T-cell (primary cell): ENCODE results near the gene NOC3L. TPM values are rescaled to one million over a fixed set of nuclear protein-coding genes. Genes with fewer than 3 reads are reported as not detected.
"Not testable (repeated sequence)": the region's sequence is repeated elsewhere in the genome, so short reads cannot be mapped to it uniquely, and the experiment has no call there.

ENCODE experiments used
- ATAC-seq, 4 experiments: fragments of 200-7000 bp in 3 of 4; fragments of 150-1000 bp in 1 of 4; cut with Tn5 transposase; replicated peaks in 1 of 4; 1 replicate in 3 of 4; 2 replicates in 1 of 4; pipeline ENCODE4 v1.10.0; 2021; ENCODE audit warnings: moderate library complexity in 3 of 4, mild to moderate bottlenecking in 2 of 4, moderate number of reproducible peaks in 1 of 4
- CTCF ChIA-PET, 2 donors: fragments of 300-600 bp; sonication (Branson Sonifier 250); formaldehyde crosslinking; loops; one replicate each; lab custom pipeline; 2022; ENCODE audit warnings: antibody characterized with exemption in 2 of 2; lab: Charles Lee
- POLR2A ChIA-PET, 2 donors: fragments of 300-600 bp; sonication (Branson Sonifier 250); formaldehyde crosslinking; loops; one replicate each; lab custom pipeline; 2022; ENCODE audit warnings: antibody characterized with exemption in 2 of 2; lab: Charles Lee
- DNase-seq, 35 experiments: peaks; one replicate each; pipeline versions ENCODE4 v3.0.0 to v3.0.0-alpha.2; 2013 to 2023
- H3K27ac ChIP-seq: one replicate; pipeline ENCODE4 v1.5.1; 2013; ENCODE audit warnings: low read length
- H3K27me3 ChIP-seq, 2 experiments: replicated peaks in 1 of 2; 1 replicate in 1 of 2; 2 replicates in 1 of 2; pipeline versions ENCODE4 v1.6.1 to v1.7.0; 2013; ENCODE audit warnings: low read length in 1 of 2, mixed read lengths in 1 of 2; ENCODE audit not compliant: control insufficient read depth in 2 of 2, insufficient read depth in 2 of 2; ENCODE audit errors: extremely low read depth in 1 of 2
- H3K36me3 ChIP-seq, 2 donors: 1 replicate in 1 of 2; 2 replicates in 1 of 2; pipeline versions ENCODE4 v1.6.1 to v1.7.0; 2013; ENCODE audit warnings: low read length in 1 of 2; ENCODE audit not compliant: control insufficient read depth in 2 of 2, insufficient read depth in 1 of 2; ENCODE audit errors: extremely low read depth in 1 of 2
- H3K4me1 ChIP-seq, 2 experiments: 1 replicate in 1 of 2; 2 replicates in 1 of 2; pipeline versions ENCODE4 v1.6.1 to v1.7.0; 2013; ENCODE audit warnings: low read length in 2 of 2, mixed read lengths in 1 of 2; ENCODE audit not compliant: insufficient read depth in 2 of 2, control insufficient read depth in 1 of 2; ENCODE audit errors: extremely low read depth in 1 of 2
- H3K4me3 ChIP-seq, 2 donors: 1 replicate in 1 of 2; 2 replicates in 1 of 2; pipeline versions ENCODE4 v1.5.1 to v1.7.0; 2013; ENCODE audit warnings: mild to moderate bottlenecking in 2 of 2, low read length in 1 of 2, moderate library complexity in 1 of 2; ENCODE audit not compliant: control insufficient read depth in 1 of 2; ENCODE audit errors: extremely low read depth in 1 of 2
- H3K9me3 ChIP-seq: 2 replicates; pipeline ENCODE4 v1.7.0; 2013
- H3K27ac Mint-ChIP-seq, 2 donors: one replicate each; pipeline ENCODE4 v1.8.0; 2020 to 2021; ENCODE audit warnings: mild to moderate bottlenecking in 2 of 2, mixed read lengths in 2 of 2
- H3K27me3 Mint-ChIP-seq, 2 donors: one replicate each; pipeline ENCODE4 v1.8.0; 2021 to 2022; ENCODE audit warnings: mixed read lengths in 2 of 2
- H3K36me3 Mint-ChIP-seq: one replicate; pipeline ENCODE4 v1.8.0; 2021; ENCODE audit warnings: mixed read lengths
- H3K4me1 Mint-ChIP-seq, 3 donors: one replicate each; pipeline ENCODE4 v1.8.0; 2020 to 2022; ENCODE audit warnings: mixed read lengths in 3 of 3, mild to moderate bottlenecking in 1 of 3
- H3K4me3 Mint-ChIP-seq, 3 donors: one replicate each; pipeline ENCODE4 v1.8.0; 2020 to 2022; ENCODE audit warnings: mild to moderate bottlenecking in 3 of 3, mixed read lengths in 3 of 3, moderate library complexity in 3 of 3
- H3K9me3 Mint-ChIP-seq, 3 donors: one replicate each; pipeline ENCODE4 v1.8.0; 2020 to 2022; ENCODE audit warnings: mixed read lengths in 3 of 3
- whole genome bisulfite sequencing: methylation state at CpG from one replicate; pipeline ENCODE4 v1.1.5; 2013; ENCODE audit warnings: missing lambda C conversion rate; ENCODE audit not compliant: insufficient coverage; 5-methylcytosine and 5-hydroxymethylcytosine counted together
- total RNA-seq, 35 experiments: library from RNA in 6 of 35; stranded (reverse) in 6 of 35; fragments of 120-200 nt in 1 of 35; gene quantifications; one replicate each; pipeline versions ENCODE4 v1.2.1 to v1.2.4 and lab custom pipeline; 2013 to 2026

NOC3L gene
- total RNA-seq, 5 donors from 2014 or later (not counting 1 experiment from before 2014, with no cell fraction given): 16.8 to 27.5 (median 19.6) TPM

DNA sequence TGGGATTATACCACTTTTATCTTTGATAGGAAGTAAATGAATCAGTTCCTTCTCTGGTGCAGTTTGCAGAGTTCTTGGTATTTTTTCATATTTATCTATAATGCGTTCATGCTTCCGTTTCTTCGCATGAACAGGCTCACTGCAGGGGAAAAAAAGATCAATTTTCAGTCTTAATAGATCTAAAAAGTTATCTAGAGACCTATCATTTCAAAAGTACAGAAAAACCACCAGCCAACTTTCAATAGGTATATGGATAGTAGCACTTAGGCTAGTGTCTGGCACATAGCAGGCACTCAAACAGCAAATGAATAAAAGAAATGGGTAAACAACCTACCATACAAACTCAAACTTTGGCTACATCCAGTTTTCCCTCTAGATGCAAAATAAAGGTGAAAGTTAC, 5.5 kb downstream of the NOC3L start:
- POLR2A ChIA-PET: no interaction called here
- H3K9me3 Mint-ChIP-seq: no peaks in the 10 kb centered on the region
- no CpG with 5 or more reads among the region's 3 CpGs for WGBS
- H3K4me3 Mint-ChIP-seq: no peak overlapping the region
- Histone ChIP-seq H3K9me3 (no peaks in the 10 kb centered on the region), H3K4me1 (peaks cover 5 to 12% of the 10 kb centered on the region in 2 experiments), H3K27ac (no peak overlapping the region), H3K4me3 (no peak overlapping the region), H3K36me3 (peaks cover 0 to 38% of the 10 kb centered on the region in 2 donors), H3K27me3 (no peaks in the 10 kb centered on the region)
- DNase-seq (no peak), ATAC-seq (no peak)
- H3K36me3 Mint-ChIP-seq: peaks cover 53% of the 10 kb centered on the region
- CTCF ChIA-PET: interaction anchor here in 1 of 2 donors (1.1 kb wide), 1 partner anchor 35 kb away, joined by 3 read pairs; no protein-coding TSS in a partner anchor
- H3K4me1 Mint-ChIP-seq: peaks cover 30 to 34% (median 33%) of the 10 kb centered on the region in 3 donors
- H3K27me3 Mint-ChIP-seq: no peaks in the 10 kb centered on the region
- no peak overlapping the region for H3K27ac Mint-ChIP-seq

- ChIA-PET CTCF (interaction anchor here in 1 of 2 donors (0.5 kb wide), 1 partner anchor 601 kb away, joined by 3 read pairs; no protein-coding TSS in a partner anchor), POLR2A (no interaction called here)
- Histone ChIP-seq H3K27ac (no peak overlapping the region), H3K4me1 (peaks cover 0 to 2% of the 10 kb centered on the region in 2 experiments), H3K27me3 (no peaks in the 10 kb centered on the region), H3K9me3 (no peaks in the 10 kb centered on the region), H3K36me3 (peaks cover 0 to 49% of the 10 kb centered on the region in 2 donors), H3K4me3 (no peak overlapping the region)
- no peaks in the 10 kb centered on the region for H3K9me3 Mint-ChIP-seq
- WGBS: no CpG with 5 or more reads among the region's 2 CpGs
- no peaks in the 10 kb centered on the region for H3K27me3 Mint-ChIP-seq
- no peak for DNase-seq
- ATAC-seq: no peak
- peaks cover 17 to 21% (median 20%) of the 10 kb centered on the region in 3 donors for H3K4me1 Mint-ChIP-seq
- H3K36me3 Mint-ChIP-seq: peaks cover 53% of the 10 kb centered on the region
- H3K27ac Mint-ChIP-seq: no peak overlapping the region
- no peak overlapping the region for H3K4me3 Mint-ChIP-seq
These were observed 6.9 kb downstream of the NOC3L start for GRCh38 chr10:94355841-94356240.

- H3K27me3 Mint-ChIP-seq: no peaks in the 10 kb centered on the region
- ATAC-seq: no peak
- H3K4me1 Mint-ChIP-seq: peaks cover 1 to 7% (median 4%) of the 10 kb centered on the region in 3 donors
- H3K27me3 ChIP-seq: no peaks in the 10 kb centered on the region
- H3K9me3 Mint-ChIP-seq: no peaks in the 10 kb centered on the region
- H3K9me3 ChIP-seq: no peaks in the 10 kb centered on the region
- no peak overlapping the region for H3K4me3 Mint-ChIP-seq
- no peak for DNase-seq
- H3K36me3 ChIP-seq: peaks cover 0 to 61% of the 10 kb centered on the region in 2 donors
- H3K4me3 ChIP-seq: no peak overlapping the region
- H3K27ac ChIP-seq: no peak overlapping the region
- WGBS: 100% methylated on average over 1 of the region's 3 CpGs
- no peak overlapping the region for H3K27ac Mint-ChIP-seq
- no peaks in the 10 kb centered on the region for H3K4me1 ChIP-seq
- ChIA-PET CTCF (no interaction called here), POLR2A (interaction anchor here in 1 of 2 donors (0.6 kb wide), 2 partner anchors 8 to 9 kb away, joined by 3 read pairs; partner anchors contain the start of gene NOC3L)
- H3K36me3 Mint-ChIP-seq: peaks cover 47% of the 10 kb centered on the region
These were observed 9.4 kb downstream of the NOC3L start for GRCh38 chr10:94353336-94353735.

DNA sequence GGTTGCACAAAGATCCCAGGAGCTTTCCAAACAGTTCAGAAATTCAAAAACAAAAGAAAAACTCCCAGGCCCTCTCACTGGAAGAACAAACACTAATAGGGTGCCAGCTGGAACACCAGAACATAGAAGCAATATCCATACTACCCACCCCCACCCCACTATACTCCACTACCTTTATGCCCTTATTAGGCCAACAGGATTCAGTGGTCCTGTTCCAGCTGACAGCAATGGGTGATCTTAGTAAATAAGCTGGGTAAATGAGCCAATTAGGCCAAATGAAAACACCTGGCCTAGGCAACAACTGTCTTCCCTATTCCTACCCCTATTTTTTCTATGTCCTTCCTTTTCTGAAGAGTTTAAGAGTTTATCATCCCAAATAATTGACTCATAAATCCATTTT, 11.7 kb downstream of the NOC3L start:
- peaks cover 0 to 2% (median 0%) of the 10 kb centered on the region in 3 donors for H3K4me1 Mint-ChIP-seq
- H3K27ac Mint-ChIP-seq: no peak overlapping the region
- Histone ChIP-seq H3K27ac (no peak overlapping the region), H3K4me1 (no peaks in the 10 kb centered on the region), H3K9me3 (no peaks in the 10 kb centered on the region), H3K27me3 (no peaks in the 10 kb centered on the region), H3K36me3 (peaks cover 0 to 57% of the 10 kb centered on the region in 2 donors), H3K4me3 (no peak overlapping the region)
- DNase-seq (no peak), ATAC-seq (no peak)
- no peaks in the 10 kb centered on the region for H3K27me3 Mint-ChIP-seq
- CTCF ChIA-PET: interaction anchor here (0.6 to 1.2 kb wide), 3 partner anchors 12 to 602 kb away, joined by 4 to 5 read pairs (median 4); partner anchors contain the start of gene NOC3L (in 1 of the 2)
- peaks cover 34% of the 10 kb centered on the region for H3K36me3 Mint-ChIP-seq
- H3K4me3 Mint-ChIP-seq: no peak overlapping the region
- POLR2A ChIA-PET: no interaction called here
- no peaks in the 10 kb centered on the region for H3K9me3 Mint-ChIP-seq

GRCh38 chr10:94350500-94350899, 12.2 kb downstream of the NOC3L start:
- H3K27ac ChIP-seq, H3K27me3 ChIP-seq, H3K4me1 ChIP-seq, ATAC-seq, H3K27ac Mint-ChIP-seq, H3K4me3 ChIP-seq, DNase-seq, H3K27me3 Mint-ChIP-seq, H3K9me3 Mint-ChIP-seq, H3K4me1 Mint-ChIP-seq, H3K4me3 Mint-ChIP-seq, POLR2A ChIA-PET, H3K9me3 ChIP-seq: not testable (repeated sequence)
- WGBS: 67% methylated on average over 1 of the region's 4 CpGs
- H3K36me3 Mint-ChIP-seq: peaks cover 36% of the 10 kb centered on the region
- CTCF ChIA-PET: interaction anchor here in 1 of 2 donors (1.2 kb wide), 1 partner anchor 12 kb away, joined by 5 read pairs; the partner anchor contains the start of gene NOC3L
- peaks cover 0 to 56% of the 10 kb centered on the region in 2 donors for H3K36me3 ChIP-seq

DNA sequence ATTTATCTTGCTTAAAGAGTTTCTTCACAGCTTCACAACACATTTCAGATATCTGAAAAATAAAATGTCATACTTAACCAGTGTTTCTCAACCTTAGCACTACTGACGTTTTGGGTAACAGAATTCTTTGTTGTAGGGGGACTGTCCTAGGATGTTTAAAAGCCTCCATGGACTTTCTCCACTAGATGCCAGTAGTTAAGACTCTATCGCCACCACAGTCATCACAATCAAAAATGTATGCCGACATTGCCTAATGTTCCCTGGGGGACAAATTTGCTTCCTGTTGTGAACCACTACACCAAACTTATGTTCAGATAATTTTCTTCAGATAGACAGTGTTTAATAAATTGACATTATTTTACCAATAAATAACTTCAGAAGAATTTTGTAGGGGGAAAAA, 13.4 kb downstream of the NOC3L start:
- no peaks in the 10 kb centered on the region for H3K4me1 ChIP-seq
- no peak overlapping the region for H3K27ac ChIP-seq
- no peak overlapping the region for H3K4me3 ChIP-seq
- CTCF ChIA-PET: interaction anchor here in 1 of 2 donors (1.1 kb wide), 1 partner anchor 27 kb away, joined by 3 read pairs; no protein-coding TSS in a partner anchor
- H3K36me3 ChIP-seq: peaks cover 0 to 57% of the 10 kb centered on the region in 2 donors
- DNase-seq (no peak), ATAC-seq (no peak)
- WGBS: no CpG with 5 or more reads among the region's 3 CpGs
- H3K27me3 Mint-ChIP-seq: no peaks in the 10 kb centered on the region
- H3K27ac Mint-ChIP-seq: no peak overlapping the region
- POLR2A ChIA-PET: no interaction called here
- no peaks in the 10 kb centered on the region for H3K27me3 ChIP-seq
- H3K4me3 Mint-ChIP-seq: no peak overlapping the region
- peaks cover 0 to 2% (median 0%) of the 10 kb centered on the region in 3 donors for H3K4me1 Mint-ChIP-seq
- peaks cover 43% of the 10 kb centered on the region for H3K36me3 Mint-ChIP-seq
- H3K9me3 Mint-ChIP-seq: no peaks in the 10 kb centered on the region
- H3K9me3 ChIP-seq: no peaks in the 10 kb centered on the region
